ENCODE data around the gene NUCKS1.

DNA sequence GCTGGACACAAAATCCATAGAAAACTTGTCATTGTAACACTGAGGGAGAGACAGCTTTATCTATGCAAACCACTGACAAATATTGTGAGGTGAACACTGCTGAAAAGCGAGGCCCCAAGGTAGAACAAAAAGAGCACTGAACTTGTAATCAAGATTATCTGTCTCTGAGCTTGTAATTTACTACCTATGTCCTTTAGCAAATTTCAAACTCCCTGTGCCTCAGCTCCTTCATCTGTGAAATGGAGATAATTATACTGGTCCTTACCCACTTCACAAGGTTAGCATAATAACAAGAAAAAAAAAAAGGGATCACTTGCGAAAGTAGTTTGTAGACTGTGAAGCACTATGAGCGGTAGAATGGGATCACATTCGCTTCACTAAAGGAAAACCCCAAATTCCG, 4.9 kb upstream of the NUCKS1 start:
- TF ChIP-seq IRF3 (IDR thresholded peaks at IDR 0.05; ENCODE audit: low read depth, low read length) = no peak
- TF ChIP-seq GABPA (IDR thresholded peaks at IDR 0.05; ENCODE audit: low read depth) = no peak
- TF ChIP-seq, protein P1, sequence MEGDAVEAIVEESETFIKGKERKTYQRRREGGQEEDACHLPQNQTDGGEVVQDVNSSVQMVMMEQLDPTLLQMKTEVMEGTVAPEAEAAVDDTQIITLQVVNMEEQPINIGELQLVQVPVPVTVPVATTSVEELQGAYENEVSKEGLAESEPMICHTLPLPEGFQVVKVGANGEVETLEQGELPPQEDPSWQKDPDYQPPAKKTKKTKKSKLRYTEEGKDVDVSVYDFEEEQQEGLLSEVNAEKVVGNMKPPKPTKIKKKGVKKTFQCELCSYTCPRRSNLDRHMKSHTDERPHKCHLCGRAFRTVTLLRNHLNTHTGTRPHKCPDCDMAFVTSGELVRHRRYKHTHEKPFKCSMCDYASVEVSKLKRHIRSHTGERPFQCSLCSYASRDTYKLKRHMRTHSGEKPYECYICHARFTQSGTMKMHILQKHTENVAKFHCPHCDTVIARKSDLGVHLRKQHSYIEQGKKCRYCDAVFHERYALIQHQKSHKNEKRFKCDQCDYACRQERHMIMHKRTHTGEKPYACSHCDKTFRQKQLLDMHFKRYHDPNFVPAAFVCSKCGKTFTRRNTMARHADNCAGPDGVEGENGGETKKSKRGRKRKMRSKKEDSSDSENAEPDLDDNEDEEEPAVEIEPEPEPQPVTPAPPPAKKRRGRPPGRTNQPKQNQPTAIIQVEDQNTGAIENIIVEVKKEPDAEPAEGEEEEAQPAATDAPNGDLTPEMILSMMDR (IDR thresholded peaks at IDR 0.05) = no peak
- no peak for TF ChIP-seq RFX5 (IDR thresholded peaks at IDR 0.05; ENCODE audit: low read length)
- TF ChIP-seq FOXM1 (IDR thresholded peaks at IDR 0.05; ENCODE audit: low read depth) = no peak
- no peak for TF ChIP-seq GATA2 (CRISPR knock-in tag; IDR thresholded peaks at IDR 0.05)
- TF ChIP-seq POLR2AphosphoS5 (IDR thresholded peaks at IDR 0.05; ENCODE audit: low read depth, low read length) = no peak
- TF ChIP-seq USF1 (IDR thresholded peaks at IDR 0.05; ENCODE audit: borderline replicate concordance, low read depth) = no peak
- no peak for TF ChIP-seq MEF2A (IDR thresholded peaks at IDR 0.05; ENCODE audit: borderline replicate concordance, low read depth)
